GM19099 (cell line): Measurements from ENCODE around the gene CRYGN.

Experiments
- POLR2A ChIP-seq: IDR thresholded peaks from 3 replicates; pipeline ENCODE4 v1.6.1; 2011; ENCODE audit warnings: low read depth; ENCODE audit not compliant: insufficient read length; ENCODE audit errors: extremely low read depth

CRYGN gene

DNA sequence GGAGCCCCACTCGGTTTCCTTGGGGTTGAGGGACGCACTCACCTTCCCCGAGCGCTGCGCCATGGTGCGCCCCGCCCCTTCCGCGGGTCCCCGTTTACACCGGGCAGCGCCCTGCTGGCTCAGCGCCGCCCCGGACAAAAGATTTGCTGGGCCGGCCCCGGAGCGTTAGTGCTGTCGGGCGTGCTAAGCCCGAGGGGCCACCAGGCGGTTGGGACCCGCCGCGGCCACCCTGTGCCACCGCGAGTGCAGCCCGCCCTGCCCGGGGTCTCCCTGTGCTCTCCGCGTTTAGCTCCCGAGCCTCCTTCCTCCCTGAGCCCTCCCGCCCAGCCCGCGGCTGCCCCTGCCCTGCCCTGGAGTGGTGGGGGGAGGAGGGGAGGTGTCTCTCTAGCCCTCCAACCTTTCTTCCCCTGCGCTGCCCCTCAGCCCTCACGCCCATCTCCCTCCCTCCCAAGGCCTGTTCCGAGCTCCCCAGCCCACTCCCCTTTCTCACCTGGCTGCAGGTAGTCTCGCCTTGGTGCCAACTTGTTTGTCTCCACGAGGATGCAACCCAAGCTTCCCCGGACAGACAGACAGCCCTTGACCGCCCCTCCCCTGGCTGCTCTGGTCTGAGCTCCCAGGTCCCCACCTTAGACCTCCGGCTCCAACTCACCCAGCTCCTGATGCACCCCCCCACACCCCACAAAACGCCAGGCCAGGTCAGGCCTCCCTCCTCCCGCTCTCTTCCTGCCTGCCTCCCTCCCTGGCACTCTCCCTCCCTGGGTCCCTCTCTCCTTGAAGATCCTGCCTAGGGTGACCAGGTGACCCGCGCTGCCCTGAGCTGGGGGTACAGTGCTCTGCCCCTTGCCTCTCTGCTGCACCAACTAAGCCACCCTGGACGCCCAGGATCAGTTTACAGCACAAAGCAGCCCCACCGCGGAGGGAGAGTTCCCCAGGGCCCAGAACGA is at the start of gene CRYGN:
Gene CRYGN (minus strand): TSS at position 287 of the 944 bp plus-strand sequence. CDS start 224 bp downstream, at position 63.
- TF ChIP-seq POLR2A: no peak

GRCh38 chr7:151489498-151489897 is 49.6 kb upstream of the CRYGN start:
- TF ChIP-seq POLR2A: no peak

DNA sequence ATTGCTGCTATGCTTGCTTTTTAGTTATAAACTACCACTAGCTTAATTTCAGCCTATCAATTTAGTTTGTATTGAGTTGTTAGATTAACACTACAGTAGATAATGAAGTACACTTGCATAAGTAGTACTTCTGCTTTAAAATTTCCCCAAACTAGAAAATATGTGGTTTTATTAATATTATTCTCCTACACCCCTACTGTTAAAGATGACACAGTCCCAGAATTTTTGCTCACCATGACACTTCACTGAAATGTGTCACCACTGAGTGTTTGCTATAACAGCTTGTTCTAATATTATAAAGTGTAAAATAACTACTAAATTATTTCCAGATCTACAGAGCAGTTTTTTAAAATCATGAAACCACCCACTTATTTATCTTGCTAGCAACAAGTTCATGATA is 48.2 kb upstream of the CRYGN start:
- no peak for TF ChIP-seq POLR2A

- no peak for TF ChIP-seq POLR2A
Observed at GRCh38 chr7:151487228-151487627, 47.3 kb upstream of the CRYGN start.

GRCh38 chr7:151486074-151486473 is 46.1 kb upstream of the CRYGN start:
- no peak for TF ChIP-seq POLR2A

DNA sequence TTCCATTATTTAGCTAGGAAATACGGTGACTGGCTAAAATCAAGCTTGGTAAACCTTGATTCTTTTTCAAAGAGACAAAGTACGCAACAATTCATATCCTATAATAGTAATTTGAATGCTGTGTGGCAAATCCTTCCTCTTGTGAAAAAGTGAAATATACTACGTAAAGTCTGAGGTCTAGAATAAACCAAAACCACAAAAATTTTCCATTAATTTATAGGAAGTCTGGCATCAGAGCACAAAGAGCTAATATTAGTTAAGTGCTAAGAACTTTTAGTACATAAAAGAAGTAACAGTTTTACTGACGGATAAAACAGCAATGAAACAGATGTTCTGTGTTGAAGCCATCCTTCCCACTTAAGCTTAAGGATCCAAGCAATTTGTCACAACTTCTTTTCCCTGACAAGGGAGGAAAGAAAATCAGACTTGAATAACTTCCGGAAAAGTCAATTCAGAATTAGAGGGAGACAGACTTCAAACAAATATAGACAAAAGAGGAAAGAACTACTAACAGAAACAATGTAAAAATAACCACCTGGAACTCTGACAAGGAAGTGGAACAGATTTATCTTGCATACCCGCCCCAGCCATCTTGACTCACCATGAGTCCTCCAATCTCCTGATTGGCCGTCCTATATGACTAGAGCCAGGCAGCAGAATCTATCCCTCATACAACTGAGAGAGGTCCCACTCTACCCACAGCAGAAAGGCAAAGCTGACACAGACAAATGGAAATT is 45.2 kb upstream of the CRYGN start:
- TF ChIP-seq POLR2A: no peak

- TF ChIP-seq POLR2A: no peak
Observed at GRCh38 chr7:151483711-151483983, 43.7 kb upstream of the CRYGN start.

- no peak for TF ChIP-seq POLR2A
Observed at GRCh38 chr7:151482883-151483710, 43.2 kb upstream of the CRYGN start.

DNA sequence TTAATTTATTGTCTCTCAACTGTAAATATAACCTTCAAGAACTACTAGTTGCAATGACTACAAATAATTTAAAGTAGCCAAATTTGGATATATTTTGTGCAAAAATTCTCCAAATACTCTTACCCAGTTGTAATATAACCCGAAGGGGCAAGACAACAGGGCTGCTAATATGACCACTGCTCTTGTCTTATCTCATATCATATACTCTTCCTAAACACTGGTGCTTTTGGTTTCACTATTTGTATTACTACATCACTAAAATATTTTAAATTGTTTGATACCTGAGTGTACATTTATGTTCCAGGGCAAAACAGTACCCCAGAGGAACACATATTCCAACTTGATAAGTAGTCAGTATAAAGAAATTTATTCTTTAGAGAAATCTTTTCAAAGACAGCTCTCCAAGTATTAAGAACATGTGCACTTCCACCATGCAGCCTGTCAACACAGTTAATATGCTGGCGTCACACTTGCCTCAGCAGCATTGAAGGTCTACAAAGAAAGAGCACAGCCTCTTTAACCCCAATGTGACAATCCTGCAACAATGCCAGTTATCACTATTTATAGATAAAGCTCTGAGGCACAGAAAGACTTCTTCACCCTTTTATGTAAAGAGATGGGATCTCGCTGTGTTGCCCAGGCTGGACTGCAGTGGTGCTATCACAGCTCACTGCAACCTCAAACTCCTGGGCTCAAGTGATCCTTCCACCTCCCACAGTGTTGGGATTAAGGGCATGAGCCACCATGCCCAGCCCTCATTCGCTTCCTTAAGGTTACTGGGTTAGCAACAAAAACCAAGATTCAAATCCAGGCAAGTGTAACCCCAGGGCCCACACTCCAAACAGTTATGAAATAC is 41.9 kb upstream of the CRYGN start:
- no peak for TF ChIP-seq POLR2A

- TF ChIP-seq POLR2A: no peak
Observed at GRCh38 chr7:151477867-151478266, 37.9 kb upstream of the CRYGN start.

DNA sequence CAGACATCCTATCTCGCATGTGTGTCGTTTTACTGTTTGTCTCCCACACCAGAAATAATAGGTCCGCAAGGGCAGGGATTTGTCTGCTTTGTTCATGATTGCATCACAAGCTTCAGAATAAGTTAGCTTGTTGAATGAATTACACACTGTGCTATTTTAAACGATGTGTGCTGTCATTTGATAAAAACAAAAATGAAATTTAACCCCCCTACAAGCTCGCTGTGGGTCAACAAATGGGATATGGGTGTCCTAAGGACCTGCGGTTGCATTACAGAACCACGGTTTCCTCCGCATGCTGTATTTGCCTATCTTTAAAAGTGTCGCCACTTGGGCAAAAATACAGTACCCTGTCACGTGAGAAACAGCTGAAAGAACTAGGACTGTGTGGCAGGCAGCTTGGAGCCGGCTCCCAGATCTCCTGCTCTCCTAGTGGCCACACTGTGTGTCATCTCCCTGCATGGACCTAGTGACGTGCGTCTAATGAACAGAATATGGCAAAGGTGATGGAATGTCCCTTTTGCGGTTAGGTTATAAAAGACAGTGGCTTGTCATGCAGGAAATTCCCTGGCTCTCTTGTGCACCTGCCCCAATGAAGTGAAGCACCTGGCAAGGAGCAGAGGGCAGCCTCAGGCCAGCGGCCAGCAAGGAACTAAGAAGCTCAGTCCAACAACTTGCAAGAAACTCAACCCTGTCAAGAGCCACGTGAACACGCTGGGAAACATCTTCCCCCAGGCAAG is 32.9 kb upstream of the CRYGN start:
- no peak for TF ChIP-seq POLR2A

DNA sequence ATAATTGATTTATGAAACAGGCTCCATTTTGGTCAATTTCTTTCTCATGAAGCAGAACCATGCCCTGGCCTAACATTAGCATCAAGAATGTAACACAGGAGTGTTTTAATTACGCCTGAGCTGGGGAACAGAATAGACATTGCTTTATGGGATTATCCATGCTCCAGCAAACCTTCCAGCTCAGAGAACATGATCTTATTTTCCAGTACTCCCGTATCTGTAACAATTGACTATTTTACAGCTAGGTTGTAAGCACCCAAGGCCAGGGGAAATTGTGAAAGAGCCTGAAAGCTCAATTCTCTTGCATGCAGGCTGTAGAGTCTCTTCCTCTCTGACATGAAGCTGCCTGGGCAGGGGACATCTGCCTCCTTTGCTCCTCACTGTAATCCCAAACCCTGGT is 30.8 kb upstream of the CRYGN start:
- no peak for TF ChIP-seq POLR2A

- TF ChIP-seq POLR2A: no peak
Observed at GRCh38 chr7:151469281-151469680, 29.3 kb upstream of the CRYGN start.
